Stimulated activated CD8-positive, alpha-beta memory T cell treated with anti-CD3 and anti-CD28 coated beads, Interleukin-15, amount 100 ng/mL, for 24 hours (primary cell): ENCODE data around the gene DEPDC1.

Experiments used
- DNase-seq: peaks from one replicate; pipeline ENCODE4 v3.0.0-alpha.2; 2020; ENCODE audit warnings: low read depth

The DEPDC1 gene

DNA sequence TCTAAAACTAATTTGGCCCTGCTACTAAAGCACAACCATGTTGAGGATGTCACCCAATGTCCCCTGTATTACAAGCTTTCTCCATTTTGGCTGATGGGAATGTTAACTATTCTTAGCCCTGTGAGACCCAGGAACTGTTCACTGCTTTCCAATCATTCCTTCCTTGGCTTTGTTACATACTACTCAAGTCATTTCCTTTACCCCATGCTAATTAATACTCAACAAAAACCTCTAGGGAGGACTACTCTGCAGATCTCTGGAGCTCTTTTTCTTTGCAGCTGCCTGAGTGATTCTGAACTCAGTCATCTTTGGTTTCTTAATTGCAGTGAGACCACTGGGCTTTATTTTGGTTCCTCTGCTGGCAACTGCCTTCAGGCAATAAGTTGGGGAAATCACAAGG lies 23.8 kb downstream of the DEPDC1 start:
- DNase-seq = no peak

DNA sequence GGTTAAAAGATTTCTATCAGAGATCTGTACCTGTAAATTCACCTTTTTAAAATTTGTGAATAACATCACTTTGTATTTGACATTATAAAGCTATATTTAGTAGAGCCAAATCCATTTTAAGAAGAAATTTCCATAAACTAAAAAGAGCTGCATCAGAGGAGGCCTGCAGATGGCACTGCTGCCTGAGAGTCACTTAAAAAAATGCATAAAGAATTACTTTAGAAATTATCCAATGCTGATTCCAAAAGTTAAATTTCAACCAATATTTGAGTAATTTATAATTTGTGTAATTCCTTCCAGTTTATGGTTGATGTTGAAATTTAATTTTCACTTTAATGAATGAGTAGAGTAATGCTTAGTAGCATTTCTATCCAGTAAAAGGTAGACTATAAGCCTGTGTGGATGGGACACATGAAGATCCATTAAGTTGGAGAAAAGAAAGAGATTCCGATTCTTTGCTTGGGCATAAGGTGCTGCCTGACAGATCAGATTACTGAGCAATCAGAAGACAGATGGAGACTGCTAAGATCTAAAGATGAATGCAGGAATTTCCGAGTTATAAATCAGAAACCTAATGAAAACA lies 26.4 kb downstream of the DEPDC1 start:
- no peak for DNase-seq

DNA sequence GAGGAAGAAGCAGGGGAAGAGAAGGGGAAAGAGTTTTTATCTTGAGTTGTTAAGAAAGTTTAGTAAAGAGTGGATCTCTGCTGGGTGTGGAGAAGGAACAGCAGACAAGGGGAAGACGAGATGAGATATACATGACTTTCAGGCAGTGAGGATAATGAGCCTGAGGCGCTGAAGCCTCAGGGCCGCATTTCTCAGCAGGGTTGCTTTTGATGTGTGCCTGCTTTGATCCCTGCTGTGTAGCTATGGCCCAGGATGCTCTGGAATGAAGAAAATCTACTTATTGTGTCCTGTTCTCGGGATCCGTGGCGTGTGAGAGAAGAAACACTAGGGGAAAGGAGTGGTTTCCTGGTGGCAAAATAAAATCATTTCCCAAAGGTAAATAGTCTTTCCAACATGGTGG lies 32.0 kb downstream of the DEPDC1 start:
- no peak for DNase-seq

DNA sequence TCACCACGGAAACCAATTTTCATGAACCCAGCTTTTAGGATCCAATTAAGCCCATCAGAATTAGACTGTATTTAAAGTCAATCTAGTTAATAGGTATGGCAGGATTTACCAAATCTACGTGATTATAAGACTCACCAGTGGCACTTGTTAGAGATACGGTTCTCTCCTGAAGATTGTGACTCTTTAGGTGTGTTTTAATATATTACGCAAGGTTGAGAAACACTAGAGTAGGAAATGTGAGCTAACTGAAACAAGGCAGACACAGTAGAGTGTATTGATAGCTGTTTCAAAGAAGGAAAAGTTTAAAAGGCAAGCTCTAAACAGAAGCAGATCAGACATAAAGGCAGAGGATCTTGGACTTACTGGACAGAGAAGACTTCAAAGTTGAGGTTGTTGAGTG lies 35.9 kb downstream of the DEPDC1 start:
- no peak for DNase-seq

DNA sequence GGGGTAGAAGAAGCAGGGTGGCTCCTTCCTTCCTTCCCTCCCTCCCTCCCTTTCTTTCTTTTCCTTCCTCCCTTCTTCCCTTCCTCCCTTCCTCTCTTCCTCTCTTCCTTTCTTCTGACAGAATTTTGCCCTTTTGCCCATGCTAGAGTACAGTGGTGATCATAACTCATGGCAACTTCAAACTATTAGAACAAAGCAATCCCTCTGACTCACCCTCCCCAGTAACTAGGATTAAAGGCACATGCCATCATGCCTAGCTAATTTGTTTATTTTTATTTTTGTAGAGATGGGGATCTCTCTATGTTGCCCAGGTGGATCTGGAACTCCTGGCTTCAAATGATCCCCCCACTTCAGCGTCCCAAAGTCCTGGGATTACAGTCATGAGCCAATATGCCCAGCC lies 37.1 kb downstream of the DEPDC1 start:
- DNase-seq = no peak

DNA sequence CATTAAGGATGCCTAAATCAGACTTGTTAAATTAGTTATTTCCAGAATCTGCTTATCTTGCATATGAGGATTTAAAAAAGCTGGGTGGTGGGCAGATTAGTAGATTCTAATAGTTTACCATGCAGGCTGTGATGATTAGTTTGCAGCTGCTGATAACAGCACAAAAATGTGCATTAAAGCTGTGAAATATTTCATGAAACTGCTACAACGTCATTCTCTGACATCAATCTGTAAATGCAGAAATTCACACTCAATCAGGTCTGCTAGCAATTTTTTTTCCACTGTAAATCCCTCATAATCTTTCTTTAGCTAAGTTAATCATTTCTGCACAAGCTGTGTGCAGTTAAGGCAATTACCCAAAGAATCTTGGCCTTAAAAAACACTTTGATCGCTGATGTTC lies 37.8 kb downstream of the DEPDC1 start:
- no peak for DNase-seq

DNA sequence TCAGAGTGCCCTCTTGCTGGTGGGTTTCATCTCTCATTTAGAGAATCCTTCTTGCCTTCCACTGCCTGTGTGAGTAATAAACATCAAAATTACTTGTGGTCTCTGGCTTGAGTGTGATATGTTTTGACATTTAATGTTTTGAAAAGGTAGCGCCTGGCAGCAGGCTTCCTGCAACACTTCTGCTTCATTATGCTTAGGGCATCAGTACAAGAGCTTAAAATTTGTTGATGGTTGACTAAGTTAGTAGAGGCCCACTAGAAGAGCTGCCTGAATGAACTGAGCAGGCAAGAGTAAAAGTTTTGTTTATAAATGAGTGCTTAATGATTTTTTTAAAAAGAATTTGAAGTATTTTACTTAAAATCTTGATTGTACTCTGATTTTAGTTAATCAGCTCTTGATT lies 40.7 kb downstream of the DEPDC1 start:
- DNase-seq = no peak

DNA sequence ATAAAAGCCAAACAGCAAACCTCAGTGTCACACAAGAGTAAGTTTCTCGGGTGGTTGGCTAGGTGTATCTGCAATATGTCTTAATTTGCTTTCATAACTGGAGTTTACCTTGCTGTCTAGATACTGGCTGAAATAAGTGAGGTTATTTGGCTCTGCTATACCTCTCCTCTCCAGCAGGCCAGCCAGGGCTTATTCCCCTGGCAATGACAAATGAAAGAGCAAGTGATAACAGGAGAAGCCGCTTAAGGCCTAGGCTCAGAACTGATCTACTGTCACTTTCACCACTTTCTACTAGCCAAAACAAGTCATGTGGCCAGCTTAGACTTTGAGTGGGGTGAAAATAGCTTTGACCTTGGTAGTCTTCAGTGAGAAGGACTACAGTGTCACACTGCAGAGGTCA lies 42.3 kb downstream of the DEPDC1 start:
- no peak for DNase-seq

DNA sequence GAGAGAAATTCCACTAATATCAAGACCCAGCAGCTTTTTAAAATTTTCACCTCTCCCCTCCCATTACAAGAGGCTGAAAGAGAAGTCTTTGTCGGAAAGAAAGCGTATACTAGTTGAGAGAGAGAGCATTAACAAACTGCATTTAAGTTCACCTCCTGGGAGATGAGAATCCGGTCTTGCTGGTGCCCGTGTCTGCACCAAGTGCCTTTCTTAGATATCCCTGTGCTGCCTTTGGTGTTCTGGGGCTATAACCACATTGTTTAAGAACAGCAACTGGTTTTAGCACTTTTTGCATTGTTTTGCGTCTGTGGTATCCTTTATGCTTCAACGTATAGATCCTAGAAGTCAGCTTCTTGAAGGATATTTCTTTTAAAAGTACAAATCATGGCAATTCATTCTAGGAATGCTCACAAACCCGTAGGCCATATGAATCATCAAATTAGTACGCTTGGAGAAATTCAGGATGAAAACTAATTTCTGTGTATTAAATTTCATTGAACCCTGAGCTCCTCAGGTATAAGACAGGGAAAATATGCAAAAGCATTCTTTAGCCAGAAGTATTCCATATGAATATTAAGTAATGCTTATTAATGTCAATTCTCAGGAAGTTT lies 43.7 kb downstream of the DEPDC1 start:
- DNase-seq = no peak

DNA sequence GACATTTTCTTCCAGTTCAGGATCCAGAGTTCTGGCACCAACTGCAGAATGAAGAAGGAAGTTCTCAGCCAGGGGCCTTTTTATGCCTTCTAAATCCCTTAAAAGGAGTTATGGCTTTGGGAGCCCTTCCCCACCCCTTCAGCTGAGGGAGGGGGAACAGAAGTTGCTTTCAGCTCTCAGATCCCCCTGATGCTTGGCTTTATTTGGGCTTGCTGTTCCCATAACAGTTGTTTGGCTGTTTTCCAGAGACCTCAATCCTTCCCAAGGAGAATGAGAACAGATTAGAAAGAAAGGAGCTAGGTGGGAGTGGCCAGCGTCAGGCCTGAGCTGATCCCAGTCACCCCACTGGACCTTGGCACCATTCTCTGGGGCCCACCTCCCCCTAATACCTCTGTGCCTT lies 47.0 kb downstream of the DEPDC1 start, which contains the start of gene RPE65:
Gene RPE65, minus strand, starts transcription at position 54 of the 400 bp plus-strand sequence. Its CDS starts 49 bp downstream, at position 5.
- DNase-seq = no peak

DNA sequence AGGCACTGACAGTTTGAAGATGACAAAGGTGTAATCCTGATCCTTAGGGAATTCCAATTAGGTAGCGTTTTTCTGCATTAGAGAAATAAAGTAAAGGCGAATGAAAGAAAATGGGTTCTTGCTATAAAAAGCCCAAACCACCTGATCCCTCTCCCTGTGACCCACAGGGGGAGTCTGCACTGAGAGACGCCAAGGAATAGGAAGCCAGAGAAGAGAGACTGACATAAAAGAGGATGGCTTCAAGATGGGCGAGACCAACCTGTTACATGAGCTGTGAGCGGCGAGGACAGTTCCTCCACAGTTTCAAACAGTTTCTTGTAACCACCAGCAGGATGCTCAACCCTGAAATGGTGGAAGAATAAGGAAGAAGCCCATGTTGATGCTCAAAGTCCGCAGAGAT lies 48.5 kb downstream of the DEPDC1 start:
- no peak for DNase-seq

DNA sequence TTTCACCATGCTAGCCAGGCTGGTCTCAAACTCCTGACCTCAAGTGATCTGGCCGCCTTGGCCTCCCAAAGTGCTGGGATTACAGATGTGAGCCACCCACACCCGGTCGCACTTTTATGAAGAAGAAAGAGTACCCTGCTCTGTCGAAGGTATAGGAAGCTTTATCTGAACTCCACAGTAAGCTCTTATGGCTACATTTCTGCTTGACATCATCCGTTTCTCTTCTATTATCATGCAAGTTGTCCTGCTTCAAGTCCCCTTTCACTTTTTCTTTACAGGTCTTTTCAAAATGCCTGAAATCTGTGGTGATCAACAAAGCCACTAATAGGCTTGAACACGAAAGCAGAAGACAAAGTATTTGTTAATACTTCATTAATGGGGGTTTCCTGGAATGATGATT lies 51.2 kb downstream of the DEPDC1 start:
- no peak for DNase-seq

DNA sequence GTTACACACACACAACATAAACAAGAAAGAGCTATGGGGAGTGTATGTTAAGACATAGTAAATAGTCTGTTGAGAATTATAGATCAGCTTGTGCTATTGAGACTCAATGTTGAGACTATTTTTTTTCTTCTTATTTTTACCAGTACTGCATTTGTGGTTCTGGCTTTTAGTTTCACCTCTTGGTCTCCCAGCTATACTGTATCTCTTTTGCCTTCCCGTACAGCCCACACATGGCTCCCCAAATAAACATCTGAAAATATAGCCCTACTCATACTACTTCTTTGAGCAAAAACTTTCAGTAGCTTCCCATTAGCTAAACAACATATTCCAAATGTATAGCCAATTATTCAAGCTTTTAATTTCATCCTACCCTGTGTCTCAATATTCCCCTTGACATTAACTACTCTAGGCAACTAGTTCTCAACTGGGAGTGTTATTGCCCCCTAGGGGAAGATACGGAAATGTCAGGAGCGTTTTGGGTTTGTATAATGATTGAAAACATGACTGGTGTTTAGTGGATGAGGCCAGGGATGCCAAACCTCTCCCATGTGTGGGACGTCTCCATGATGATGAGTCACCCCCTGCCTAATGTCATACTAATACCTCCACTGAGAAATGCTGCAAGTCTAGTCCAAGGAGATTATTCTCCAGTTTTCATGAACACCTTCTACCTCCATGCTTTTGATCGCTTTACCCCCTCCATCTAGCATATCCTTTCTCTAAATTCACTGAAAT lies 53.9 kb downstream of the DEPDC1 start:
- DNase-seq = no peak

DNA sequence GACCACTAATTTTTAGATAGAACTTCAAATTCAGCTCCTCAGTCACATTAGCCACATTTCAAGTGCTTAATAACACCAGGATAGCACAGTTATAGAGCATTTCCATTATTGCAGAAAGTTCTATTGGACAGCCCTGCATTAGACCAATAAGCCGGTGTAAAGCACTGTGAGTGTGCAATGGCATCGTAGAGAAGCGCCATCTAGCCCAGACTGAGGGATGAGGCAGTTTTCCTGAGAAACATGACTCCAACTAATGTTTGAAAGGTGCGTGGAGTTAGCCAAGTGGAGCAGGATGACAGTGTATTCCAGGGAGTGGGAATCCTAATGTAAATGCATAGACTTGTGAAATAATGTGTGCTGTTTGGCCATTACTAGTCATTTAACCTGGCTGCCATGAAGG lies 54.9 kb downstream of the DEPDC1 start:
- no peak for DNase-seq

DNA sequence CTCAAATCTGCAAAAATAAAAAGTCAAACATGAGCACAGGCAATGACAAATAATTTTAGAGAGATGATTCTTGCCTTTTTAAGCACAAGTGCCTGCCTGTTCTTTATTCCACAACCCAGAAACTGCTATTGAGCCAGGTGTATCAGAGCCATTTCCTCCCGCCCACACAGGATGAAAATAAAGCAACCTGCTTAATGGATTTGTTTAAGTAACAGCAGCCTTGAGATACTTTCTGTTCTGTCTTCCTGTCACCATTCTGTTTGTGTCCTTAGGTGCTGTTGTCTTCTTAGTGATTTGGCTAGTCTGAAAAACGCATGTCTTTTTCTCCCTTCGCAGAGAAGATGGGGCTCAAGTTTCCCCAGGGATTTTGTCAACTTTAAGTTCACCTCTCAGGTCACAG lies 58.6 kb downstream of the DEPDC1 start:
- no peak for DNase-seq

DNA sequence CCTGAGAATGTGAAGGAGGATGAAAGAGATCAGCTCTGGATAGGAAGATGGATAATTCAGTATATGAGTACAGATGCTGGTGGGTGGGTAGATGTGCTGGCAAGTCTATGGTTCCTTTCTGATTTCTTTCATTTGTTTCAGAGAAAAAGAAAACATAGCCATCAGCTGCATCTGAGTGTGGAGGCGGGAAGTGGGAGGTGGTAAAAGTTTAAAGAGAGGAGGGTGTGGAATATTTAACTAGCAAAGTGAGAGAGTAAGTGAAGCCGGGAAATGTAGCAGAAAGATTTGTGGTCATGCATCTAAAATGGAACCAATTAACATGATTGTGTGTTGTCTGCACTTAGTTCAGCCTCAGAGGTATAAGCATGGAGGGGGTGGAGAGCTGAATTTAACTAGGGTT lies 63.5 kb downstream of the DEPDC1 start:
- no peak for DNase-seq

DNA sequence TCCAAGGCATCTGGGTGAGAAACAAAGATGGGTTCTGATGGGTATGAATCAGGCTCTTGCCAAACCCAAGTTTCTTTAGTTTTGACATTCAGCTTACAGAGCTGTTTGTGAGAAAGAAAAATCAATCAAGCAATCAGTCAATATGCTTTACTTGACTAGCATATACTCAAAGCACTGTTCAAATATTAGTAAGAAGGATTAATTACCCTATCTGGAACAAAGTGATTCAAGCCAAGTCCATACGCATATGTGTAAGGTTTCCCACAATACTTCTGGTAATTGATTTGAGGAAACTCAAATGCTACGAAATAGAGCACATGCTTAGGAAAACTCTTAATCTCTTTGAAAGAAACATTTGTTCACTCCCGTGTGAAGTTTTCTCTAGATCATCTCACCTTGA lies 65.8 kb downstream of the DEPDC1 start:
- DNase-seq = no peak

DNA sequence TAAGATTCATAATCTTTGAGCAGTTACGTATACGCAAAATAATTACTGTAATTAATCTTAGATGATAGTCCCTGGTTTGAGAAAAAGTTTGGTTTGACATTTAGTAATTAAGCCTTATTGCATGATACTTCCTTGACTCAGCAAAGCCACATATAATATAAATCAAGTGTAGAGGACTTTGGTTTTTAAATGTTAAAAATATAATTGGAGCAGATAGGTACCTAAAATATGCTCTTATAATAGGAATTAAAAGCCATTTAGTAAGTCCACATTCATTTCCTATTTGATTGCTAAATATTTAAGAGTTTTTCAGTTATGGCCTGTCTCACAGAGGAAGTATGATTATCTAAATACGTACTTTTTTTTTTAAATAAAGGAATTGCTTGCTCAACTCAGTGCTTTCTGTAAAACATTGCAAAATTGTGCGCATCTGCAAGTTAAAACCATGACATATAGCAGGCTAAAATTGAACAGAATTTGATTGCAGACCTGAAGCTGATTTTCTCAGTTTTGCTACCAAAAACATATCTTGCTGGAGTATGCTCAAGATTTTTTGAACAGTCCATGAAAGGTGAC lies 67.6 kb downstream of the DEPDC1 start:
- no peak for DNase-seq

DNA sequence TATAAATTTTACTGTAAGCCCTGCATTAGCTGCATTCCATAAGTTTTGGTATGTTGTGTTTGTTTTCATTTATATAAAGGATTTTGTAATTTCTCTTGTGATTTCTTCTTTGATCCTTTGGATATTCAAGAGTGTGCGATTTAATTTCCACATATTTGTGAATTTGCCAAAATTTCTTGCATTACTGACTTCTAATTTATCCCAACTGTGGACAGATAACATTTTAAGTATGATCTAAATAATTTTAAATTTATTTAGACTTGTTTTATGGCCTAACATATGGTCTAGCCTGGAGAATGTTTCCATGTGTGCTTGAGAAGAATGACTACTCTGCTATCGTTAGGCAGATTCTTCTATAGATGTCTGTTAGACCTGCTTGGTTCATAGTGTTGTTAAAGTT lies 70.3 kb downstream of the DEPDC1 start:
- DNase-seq = no peak
